Measurements from ENCODE around the gene NKD1.

Gene NKD1

GRCh38 chr16:50602531-50603205, 54.5 kb downstream of the NKD1 start:
- DNase-seq: no peak

GRCh38 chr16:50603206-50604064, 55.2 kb downstream of the NKD1 start:
- no peak for DNase-seq

- DNase-seq: no peak
These were observed 55.8 kb downstream of the NKD1 start for GRCh38 chr16:50604065-50604418.

- no peak for DNase-seq
These were observed 56.4 kb downstream of the NKD1 start for GRCh38 chr16:50604610-50605009.

GRCh38 chr16:50605733-50606430, 57.7 kb downstream of the NKD1 start:
- DNase-seq: no peak

GRCh38 chr16:50606431-50607050, 58.3 kb downstream of the NKD1 start:
- no peak for DNase-seq

- no peak for DNase-seq
These were observed 58.8 kb downstream of the NKD1 start for GRCh38 chr16:50607051-50607431.

GRCh38 chr16:50607447-50607846, 59.3 kb downstream of the NKD1 start:
- DNase-seq: no peak

- DNase-seq: no peak
These were observed 59.9 kb downstream of the NKD1 start for GRCh38 chr16:50607970-50608557.

GRCh38 chr16:50609049-50609448, 60.9 kb downstream of the NKD1 start:
- no peak for DNase-seq

- no peak for DNase-seq
These were observed 61.3 kb downstream of the NKD1 start for GRCh38 chr16:50609471-50609870.

GRCh38 chr16:50610331-50611262, 62.4 kb downstream of the NKD1 start:
- DNase-seq: no peak

GRCh38 chr16:50611332-50611934, 63.2 kb downstream of the NKD1 start:
- no peak for DNase-seq

GRCh38 chr16:50611995-50612848, 64.0 kb downstream of the NKD1 start:
- DNase-seq: no peak

- DNase-seq: no peak
These were observed 64.6 kb downstream of the NKD1 start for GRCh38 chr16:50612849-50613198.

- DNase-seq: no peak
These were observed 65.2 kb downstream of the NKD1 start for GRCh38 chr16:50613281-50613963.

- no peak for DNase-seq
These were observed 65.8 kb downstream of the NKD1 start for GRCh38 chr16:50613964-50614474.

- DNase-seq: no peak
These were observed 66.9 kb downstream of the NKD1 start for GRCh38 chr16:50614955-50615724.

GRCh38 chr16:50615891-50616290, 67.7 kb downstream of the NKD1 start:
- DNase-seq: no peak
